Measurements from ENCODE around the gene ZNF513.

The ZNF513 gene

DNA sequence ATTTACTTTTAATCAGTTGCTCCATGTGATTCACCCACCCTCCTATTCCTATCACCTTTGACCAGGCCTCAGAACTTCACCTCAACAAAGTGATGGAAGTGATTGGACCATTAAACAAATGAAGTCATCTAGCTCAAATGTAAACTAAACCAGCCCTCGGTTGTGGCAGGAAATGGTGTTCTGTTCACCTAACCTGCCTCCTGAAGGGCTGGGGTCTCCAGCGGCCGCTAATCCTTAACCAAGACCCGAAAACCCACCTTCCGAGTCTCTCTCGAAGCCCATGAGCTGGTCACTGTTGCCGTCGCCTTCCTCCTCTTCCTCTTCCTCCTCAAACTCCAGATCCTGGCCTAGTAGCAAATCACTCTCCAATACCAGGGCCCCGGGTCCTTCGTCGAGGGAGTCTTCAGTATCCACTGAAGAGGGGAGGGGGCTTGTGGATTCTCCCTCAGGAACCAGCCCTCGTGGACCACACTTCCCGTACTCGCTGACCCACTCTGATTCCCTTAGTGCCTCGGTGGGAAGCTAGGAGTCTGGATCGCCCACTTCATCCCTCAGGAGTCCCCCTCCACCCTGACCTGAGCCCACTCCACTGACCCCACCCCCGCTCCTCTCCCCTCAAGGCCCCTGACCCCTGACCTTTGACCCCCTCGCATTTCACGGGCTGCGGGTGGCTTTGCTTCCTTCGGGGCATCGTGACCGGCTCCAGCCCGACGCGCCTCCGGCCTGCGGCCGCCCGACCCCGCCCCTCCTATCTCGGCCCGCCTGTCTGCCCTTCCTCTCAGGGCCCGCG is 503 bp downstream of the ZNF513 start:
- H3K36me3 ChIP-seq (ENCODE audit: control insufficient read depth, insufficient read depth, low read length): peaks cover 79% of the 10 kb centered on the region
- WGBS, 2 experiments (ENCODE audit: insufficient coverage in 2 of 2): 2% methylated on average over 23 to 35 of the region's 35 CpGs

GRCh38 chr2:27379383-27379835 is 1.1 kb downstream of the ZNF513 start:
- H3K36me3 ChIP-seq (ENCODE audit: control insufficient read depth, insufficient read depth, low read length): peaks cover 79% of the 10 kb centered on the region
- 60% methylated on average over 1 of the region's 2 CpGs; no CpG with 5 or more reads in 1 of the 2 experiments for WGBS, 2 experiments (ENCODE audit: insufficient coverage in 2 of 2)

More for the DNA sequence above, 503 bp downstream of the ZNF513 start:
- H3K27ac ChIP-seq (ENCODE audit: low read depth, low read length, severe bottlenecking): peak overlapping the region; percentile 98
- peaks cover 18% of the 10 kb centered on the region for H3K4me1 ChIP-seq (ENCODE audit: control insufficient read depth, insufficient read depth, low read length, poor library complexity, severe bottlenecking)
- H3K9me3 ChIP-seq (ENCODE audit: control insufficient read depth, low read length): no peaks in the 10 kb centered on the region
- H3K4me3 ChIP-seq (ENCODE audit: extremely low read depth, insufficient read depth, low read length, poor library complexity, severe bottlenecking): peak overlapping the region; percentile 79

DNA sequence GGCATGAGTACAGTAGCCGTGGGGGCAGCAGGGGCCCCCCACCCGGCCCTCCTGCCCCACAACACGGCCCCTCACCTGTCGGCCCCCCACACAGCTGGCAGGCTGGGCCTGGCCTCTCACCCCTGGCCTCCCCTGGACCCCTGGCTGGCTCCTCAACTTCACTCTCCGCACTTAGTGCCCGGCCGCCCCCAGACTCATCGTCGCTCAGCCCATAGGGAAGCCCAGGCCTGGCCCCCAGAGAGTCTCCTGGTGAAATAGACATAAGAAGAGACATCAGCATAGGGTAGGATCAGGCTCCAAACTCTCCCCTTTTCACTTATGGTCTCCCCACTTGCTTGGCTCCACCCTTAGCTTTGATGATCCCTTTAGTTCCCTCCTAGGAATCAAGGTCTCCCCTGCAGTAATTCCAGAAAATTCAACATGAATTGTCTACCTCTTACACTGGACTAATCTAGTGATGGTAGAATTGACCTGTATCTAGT is 1.7 kb downstream of the ZNF513 start:
- Histone ChIP-seq H3K4me1 (ENCODE audit: control insufficient read depth, insufficient read depth, low read length, poor library complexity, severe bottlenecking) (peaks cover 18% of the 10 kb centered on the region), H3K36me3 (ENCODE audit: control insufficient read depth, insufficient read depth, low read length) (peaks cover 79% of the 10 kb centered on the region), H3K9me3 (ENCODE audit: control insufficient read depth, low read length) (no peaks in the 10 kb centered on the region), H3K27ac (ENCODE audit: low read depth, low read length, severe bottlenecking) (no peak overlapping the region), H3K4me3 (ENCODE audit: extremely low read depth, insufficient read depth, low read length, poor library complexity, severe bottlenecking) (peak overlapping the region; percentile 79)
- WGBS, 2 experiments (ENCODE audit: insufficient coverage in 2 of 2): 84 to 90% methylated on average over 6 to 7 of the region's 9 CpGs

More at GRCh38 chr2:27379383-27379835, 1.1 kb downstream of the ZNF513 start:
- H3K4me3 ChIP-seq (ENCODE audit: extremely low read depth, insufficient read depth, low read length, poor library complexity, severe bottlenecking): peak overlapping the region; percentile 79
- H3K9me3 ChIP-seq (ENCODE audit: control insufficient read depth, low read length): no peaks in the 10 kb centered on the region
- H3K4me1 ChIP-seq (ENCODE audit: control insufficient read depth, insufficient read depth, low read length, poor library complexity, severe bottlenecking): peaks cover 18% of the 10 kb centered on the region
- H3K27ac ChIP-seq (ENCODE audit: low read depth, low read length, severe bottlenecking): peak overlapping the region; percentile 98

DNA sequence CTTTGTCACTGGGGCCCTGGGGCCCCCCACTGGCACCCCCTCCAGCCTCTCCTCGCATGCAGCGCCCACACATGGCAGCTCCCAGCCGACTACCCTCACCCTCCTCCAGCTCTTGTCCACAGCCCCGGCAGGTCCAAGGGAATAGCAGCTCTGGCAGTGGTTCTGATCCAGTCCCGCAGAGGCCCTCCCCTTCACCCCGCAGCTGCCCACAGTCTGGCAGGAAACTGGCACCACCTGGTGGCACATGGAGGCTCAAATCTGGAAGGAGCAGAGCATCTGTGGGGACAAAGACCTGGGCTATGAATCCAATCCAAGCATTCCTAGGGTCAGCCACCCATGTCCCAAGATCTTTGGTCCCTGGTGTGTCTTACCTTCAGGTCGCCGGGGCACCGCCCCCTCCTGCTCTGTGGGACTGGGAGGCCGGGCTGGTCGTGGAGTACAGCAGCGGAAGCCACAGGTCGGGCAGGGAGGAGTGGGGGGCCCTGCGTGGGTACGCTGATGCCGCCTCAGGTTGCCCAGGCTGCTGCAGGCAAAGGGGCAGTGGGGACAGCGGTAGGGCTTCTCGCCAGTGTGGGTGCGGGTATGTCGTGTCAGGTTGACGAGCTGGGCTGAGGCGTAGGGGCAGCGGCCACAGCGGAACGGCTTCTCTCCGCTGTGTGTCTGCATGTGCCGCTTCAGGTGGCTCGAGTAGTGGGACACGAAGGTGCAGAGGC is 2.3 kb downstream of the ZNF513 start:
- peaks cover 78% of the 10 kb centered on the region for H3K36me3 ChIP-seq (ENCODE audit: control insufficient read depth, insufficient read depth, low read length)

DNA sequence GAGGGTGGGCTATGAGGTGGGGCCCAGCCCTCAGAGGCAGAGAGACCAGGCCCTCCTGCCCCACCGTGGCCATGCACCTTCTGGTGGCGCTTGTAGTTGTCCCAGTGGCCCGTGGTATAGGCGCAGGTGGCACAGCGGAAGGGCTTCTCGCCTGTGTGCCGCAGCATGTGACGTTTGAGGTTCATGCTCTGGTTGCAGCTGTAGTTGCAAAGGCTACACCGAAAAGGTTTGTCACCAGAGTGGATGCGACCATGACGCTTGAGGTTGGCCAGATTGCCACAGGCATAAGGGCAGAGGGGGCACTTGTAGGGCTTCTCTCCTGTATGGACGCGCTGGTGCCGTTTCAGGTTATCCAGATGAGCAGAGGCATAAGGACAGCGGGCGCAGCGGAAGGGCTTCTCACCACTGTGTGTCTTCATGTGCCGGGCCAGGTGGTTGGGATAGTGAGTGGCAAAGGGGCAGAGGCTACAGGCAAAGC is 2.9 kb downstream of the ZNF513 start:
- Histone ChIP-seq H3K27ac (ENCODE audit: low read depth, low read length, severe bottlenecking) (no peak overlapping the region), H3K4me1 (ENCODE audit: control insufficient read depth, insufficient read depth, low read length, poor library complexity, severe bottlenecking) (peaks cover 18% of the 10 kb centered on the region), H3K9me3 (ENCODE audit: control insufficient read depth, low read length) (no peaks in the 10 kb centered on the region), H3K4me3 (ENCODE audit: extremely low read depth, insufficient read depth, low read length, poor library complexity, severe bottlenecking) (no peak overlapping the region), H3K36me3 (ENCODE audit: control insufficient read depth, insufficient read depth, low read length) (peaks cover 82% of the 10 kb centered on the region)
- WGBS, 2 experiments (ENCODE audit: insufficient coverage in 2 of 2): 95 to 99% methylated on average over 15 to 18 of the region's 18 CpGs

More for the DNA sequence above, 2.3 kb downstream of the ZNF513 start:
- Histone ChIP-seq H3K4me3 (ENCODE audit: extremely low read depth, insufficient read depth, low read length, poor library complexity, severe bottlenecking) (peak overlapping the region; percentile 79), H3K9me3 (ENCODE audit: control insufficient read depth, low read length) (no peaks in the 10 kb centered on the region), H3K27ac (ENCODE audit: low read depth, low read length, severe bottlenecking) (no peak overlapping the region), H3K4me1 (ENCODE audit: control insufficient read depth, insufficient read depth, low read length, poor library complexity, severe bottlenecking) (peaks cover 18% of the 10 kb centered on the region)
- 94 to 97% methylated on average over 26 to 29 of the region's 29 CpGs for WGBS, 2 experiments (ENCODE audit: insufficient coverage in 2 of 2)

DNA sequence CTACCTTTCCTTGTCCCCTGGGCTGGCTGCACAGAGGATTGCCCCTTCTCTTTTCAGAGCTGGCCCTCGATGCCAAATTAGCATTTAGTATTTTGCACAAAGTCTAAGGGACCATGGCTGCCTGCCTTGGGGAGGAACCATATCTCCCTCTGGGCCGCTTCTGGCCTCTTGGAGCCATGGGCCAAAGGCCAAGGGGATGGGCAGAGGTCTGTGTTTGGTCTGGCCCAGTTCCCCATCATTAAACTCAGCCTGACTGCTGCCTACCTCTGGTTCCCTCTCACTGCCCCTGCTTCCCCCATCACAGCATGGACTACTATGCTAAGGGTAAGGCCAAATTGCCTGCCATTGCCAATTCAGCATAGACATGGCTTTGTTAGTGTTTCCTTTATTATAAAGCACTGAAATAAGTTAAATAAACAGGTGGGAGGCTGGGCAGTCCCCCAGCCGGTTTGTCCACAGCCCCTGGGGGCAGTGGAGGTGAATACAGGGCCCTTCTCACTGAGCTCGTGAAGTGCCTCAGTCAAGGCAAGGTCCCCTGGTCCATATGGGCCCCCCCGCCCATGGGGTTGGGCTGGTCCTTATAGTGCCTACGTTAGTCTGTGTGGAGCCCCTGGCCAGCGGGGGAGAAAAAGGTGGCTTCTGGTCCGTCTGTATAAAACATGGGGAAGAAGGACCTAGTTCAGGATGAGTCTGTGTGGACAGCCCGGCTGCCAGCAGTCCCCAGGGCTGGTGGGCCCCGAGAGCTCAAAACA is 3.5 kb downstream of the ZNF513 start:
- 85% methylated on average over 8 to 9 of the region's 10 CpGs for WGBS, 2 experiments (ENCODE audit: insufficient coverage in 2 of 2)
- H3K27ac ChIP-seq (ENCODE audit: low read depth, low read length, severe bottlenecking): no peak overlapping the region
- no peaks in the 10 kb centered on the region for H3K9me3 ChIP-seq (ENCODE audit: control insufficient read depth, low read length)
- H3K36me3 ChIP-seq (ENCODE audit: control insufficient read depth, insufficient read depth, low read length): peaks cover 82% of the 10 kb centered on the region
- H3K4me3 ChIP-seq (ENCODE audit: extremely low read depth, insufficient read depth, low read length, poor library complexity, severe bottlenecking): no peak overlapping the region
- H3K4me1 ChIP-seq (ENCODE audit: control insufficient read depth, insufficient read depth, low read length, poor library complexity, severe bottlenecking): peaks cover 18% of the 10 kb centered on the region

DNA sequence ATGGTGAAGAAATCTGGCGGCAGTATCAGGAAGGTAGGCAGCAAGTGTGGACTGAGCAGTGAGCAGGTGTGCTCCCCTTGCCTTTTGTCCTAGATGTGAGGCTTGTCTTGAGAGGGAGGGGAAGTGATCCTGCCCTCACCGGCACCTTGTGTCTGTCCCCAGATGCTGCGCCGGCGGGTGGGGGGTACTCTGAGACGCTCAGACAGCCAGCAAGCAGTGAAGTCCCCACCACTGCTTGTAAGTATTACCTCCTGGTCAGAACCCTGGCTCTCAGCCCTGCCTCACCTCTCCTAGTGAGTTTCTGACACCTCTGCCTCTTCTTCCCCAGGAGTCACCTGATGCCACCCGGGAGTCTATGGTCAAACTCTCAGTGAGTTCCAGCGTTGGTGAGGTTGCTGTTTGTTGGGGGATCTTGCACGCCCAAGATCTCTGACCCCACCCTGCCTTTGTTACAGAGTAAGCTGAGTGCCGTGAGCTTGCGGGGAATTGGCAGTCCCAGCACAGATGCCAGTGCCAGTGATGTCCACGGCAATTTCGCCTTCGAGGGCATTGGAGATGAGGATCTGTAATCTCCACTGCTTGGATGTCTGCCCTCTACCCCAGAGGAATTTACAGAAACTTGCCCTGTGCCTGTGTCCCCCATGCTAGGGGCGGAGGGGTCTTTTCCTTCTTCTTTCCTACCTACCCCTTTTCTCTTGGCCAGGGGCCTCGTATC is 4.2 kb downstream of the ZNF513 start:
- no peak overlapping the region for H3K27ac ChIP-seq (ENCODE audit: low read depth, low read length, severe bottlenecking)
- H3K4me1 ChIP-seq (ENCODE audit: control insufficient read depth, insufficient read depth, low read length, poor library complexity, severe bottlenecking): peaks cover 21% of the 10 kb centered on the region
- H3K36me3 ChIP-seq (ENCODE audit: control insufficient read depth, insufficient read depth, low read length): peaks cover 77% of the 10 kb centered on the region
- WGBS, 2 experiments (ENCODE audit: insufficient coverage in 2 of 2): 92% methylated on average over 15 to 16 of the region's 16 CpGs
- no peak overlapping the region for H3K4me3 ChIP-seq (ENCODE audit: extremely low read depth, insufficient read depth, low read length, poor library complexity, severe bottlenecking)
- H3K9me3 ChIP-seq (ENCODE audit: control insufficient read depth, low read length): no peaks in the 10 kb centered on the region

DNA sequence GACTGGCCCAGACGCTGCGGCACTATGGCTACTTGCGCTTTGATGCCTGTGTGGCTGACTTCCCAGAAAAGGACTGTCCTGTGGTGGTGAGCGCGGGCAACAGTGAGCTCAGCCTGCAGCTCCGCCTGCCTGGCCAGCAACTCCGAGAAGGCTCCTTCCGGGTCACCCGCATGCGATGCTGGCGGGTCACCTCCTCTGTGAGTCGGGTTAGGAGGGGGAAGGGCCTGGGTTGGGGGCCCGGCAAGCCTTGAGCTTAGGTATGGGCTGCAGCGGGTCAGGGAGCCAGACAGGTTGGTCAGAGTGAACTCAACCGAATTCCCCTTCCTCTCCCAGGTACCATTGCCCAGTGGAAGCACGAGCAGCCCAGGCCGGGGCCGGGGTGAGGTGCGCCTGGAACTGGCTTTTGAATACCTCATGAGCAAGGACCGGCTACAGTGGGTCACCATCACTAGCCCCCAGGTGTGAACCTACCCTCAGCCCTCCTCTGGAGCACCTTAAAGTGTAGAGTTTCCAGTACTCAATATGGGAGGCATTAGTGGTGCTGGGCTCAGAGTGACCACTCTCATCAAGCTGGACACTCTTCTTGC is 4.9 kb downstream of the ZNF513 start:
- 95 to 96% methylated on average over 14 to 20 of the region's 20 CpGs for WGBS, 2 experiments (ENCODE audit: insufficient coverage in 2 of 2)
- Histone ChIP-seq H3K9me3 (ENCODE audit: control insufficient read depth, low read length) (no peaks in the 10 kb centered on the region), H3K36me3 (ENCODE audit: control insufficient read depth, insufficient read depth, low read length) (peaks cover 73% of the 10 kb centered on the region), H3K4me1 (ENCODE audit: control insufficient read depth, insufficient read depth, low read length, poor library complexity, severe bottlenecking) (peaks cover 15% of the 10 kb centered on the region), H3K4me3 (ENCODE audit: extremely low read depth, insufficient read depth, low read length, poor library complexity, severe bottlenecking) (no peak overlapping the region), H3K27ac (ENCODE audit: low read depth, low read length, severe bottlenecking) (no peak overlapping the region)

- no peak overlapping the region for H3K27ac ChIP-seq (ENCODE audit: low read depth, low read length, severe bottlenecking)
- peaks cover 72% of the 10 kb centered on the region for H3K36me3 ChIP-seq (ENCODE audit: control insufficient read depth, insufficient read depth, low read length)
- no peak overlapping the region for H3K4me3 ChIP-seq (ENCODE audit: extremely low read depth, insufficient read depth, low read length, poor library complexity, severe bottlenecking)
- WGBS, 2 experiments (ENCODE audit: insufficient coverage in 2 of 2): 96 to 97% methylated on average over 5 of the region's 5 CpGs
- no peaks in the 10 kb centered on the region for H3K9me3 ChIP-seq (ENCODE audit: control insufficient read depth, low read length)
- peaks cover 9% of the 10 kb centered on the region for H3K4me1 ChIP-seq (ENCODE audit: control insufficient read depth, insufficient read depth, low read length, poor library complexity, severe bottlenecking)
These were observed 7.0 kb downstream of the ZNF513 start for GRCh38 chr2:27373567-27373966.
